Measurements from ENCODE around the gene NTM.

The NTM gene

GRCh38 chr11:132296946-132297610 lies 926.7 kb downstream of the NTM start:
- Histone ChIP-seq H3K4me3 (ENCODE audit: low read depth in 1 of 2, low read length in 2 of 2) (no peak overlapping the region), H3K27ac (ENCODE audit: low read depth, low read length) (no peak overlapping the region), H3K27me3 (ENCODE audit: control insufficient read depth in 1 of 2, insufficient read depth in 2 of 2, low read length in 2 of 2) (no peaks in the 10 kb centered on the region), H3K9ac (ENCODE audit: low read length) (no peak overlapping the region), H3K4me1 (ENCODE audit: insufficient read depth, low read length) (no peaks in the 10 kb centered on the region), H3K9me3 (ENCODE audit: low read length) (no peaks in the 10 kb centered on the region), H3K36me3 (ENCODE audit: insufficient read depth, low read length) (no peaks in the 10 kb centered on the region)

GRCh38 chr11:132298357-132298756 lies 927.9 kb downstream of the NTM start:
- no peaks in the 10 kb centered on the region for H3K36me3 ChIP-seq (ENCODE audit: insufficient read depth, low read length)

DNA sequence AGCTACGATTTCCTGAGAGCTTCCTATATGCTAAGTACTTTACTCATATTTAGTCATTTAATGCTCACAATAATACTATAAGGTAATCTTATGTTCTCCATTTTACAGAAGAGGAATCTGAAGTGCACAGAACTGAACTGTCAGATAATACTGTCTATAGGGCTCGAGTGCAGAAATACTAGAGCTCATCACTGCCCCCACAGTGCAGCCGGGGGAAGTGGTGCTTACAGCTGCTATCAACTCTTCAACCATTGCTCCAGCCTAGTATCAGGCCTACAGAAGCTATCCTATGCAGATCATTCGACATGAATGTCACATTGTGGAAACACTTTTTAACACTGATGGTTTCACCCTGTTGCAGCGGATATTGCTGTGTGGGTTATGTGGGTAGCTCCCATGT lies 929.9 kb downstream of the NTM start:
- no peaks in the 10 kb centered on the region for H3K4me1 ChIP-seq (ENCODE audit: insufficient read depth, low read length)
- no peaks in the 10 kb centered on the region for H3K36me3 ChIP-seq (ENCODE audit: insufficient read depth, low read length)

More at GRCh38 chr11:132298357-132298756, 927.9 kb downstream of the NTM start:
- H3K4me1 ChIP-seq (ENCODE audit: insufficient read depth, low read length), result no peaks in the 10 kb centered on the region
- H3K9ac ChIP-seq (ENCODE audit: low read length), result no peak overlapping the region
- no peak overlapping the region for H3K27ac ChIP-seq (ENCODE audit: low read depth, low read length)
- H3K27me3 ChIP-seq (ENCODE audit: control insufficient read depth in 1 of 2, insufficient read depth in 2 of 2, low read length in 2 of 2), result no peaks in the 10 kb centered on the region
- H3K4me3 ChIP-seq (ENCODE audit: low read depth in 1 of 2, low read length in 2 of 2), result no peak overlapping the region
- H3K9me3 ChIP-seq (ENCODE audit: low read length), result no peaks in the 10 kb centered on the region

GRCh38 chr11:132301465-132301864 lies 931.0 kb downstream of the NTM start:
- no peak overlapping the region for H3K9ac ChIP-seq (ENCODE audit: low read length)
- H3K36me3 ChIP-seq (ENCODE audit: insufficient read depth, low read length), result no peaks in the 10 kb centered on the region
- no peak overlapping the region for H3K27ac ChIP-seq (ENCODE audit: low read depth, low read length)
- H3K27me3 ChIP-seq (ENCODE audit: control insufficient read depth in 1 of 2, insufficient read depth in 2 of 2, low read length in 2 of 2), result no peaks in the 10 kb centered on the region
- no peaks in the 10 kb centered on the region for H3K4me1 ChIP-seq (ENCODE audit: insufficient read depth, low read length)
- H3K4me3 ChIP-seq (ENCODE audit: low read depth in 1 of 2, low read length in 2 of 2), result no peak overlapping the region
- H3K9me3 ChIP-seq (ENCODE audit: low read length), result no peaks in the 10 kb centered on the region

More for the DNA sequence above, 929.9 kb downstream of the NTM start:
- H3K27me3 ChIP-seq (ENCODE audit: control insufficient read depth in 1 of 2, insufficient read depth in 2 of 2, low read length in 2 of 2), result no peaks in the 10 kb centered on the region
- no peak overlapping the region for H3K27ac ChIP-seq (ENCODE audit: low read depth, low read length)
- H3K9me3 ChIP-seq (ENCODE audit: low read length), result no peaks in the 10 kb centered on the region
- no peak overlapping the region for H3K4me3 ChIP-seq (ENCODE audit: low read depth in 1 of 2, low read length in 2 of 2)
- H3K9ac ChIP-seq (ENCODE audit: low read length), result no peak overlapping the region

DNA sequence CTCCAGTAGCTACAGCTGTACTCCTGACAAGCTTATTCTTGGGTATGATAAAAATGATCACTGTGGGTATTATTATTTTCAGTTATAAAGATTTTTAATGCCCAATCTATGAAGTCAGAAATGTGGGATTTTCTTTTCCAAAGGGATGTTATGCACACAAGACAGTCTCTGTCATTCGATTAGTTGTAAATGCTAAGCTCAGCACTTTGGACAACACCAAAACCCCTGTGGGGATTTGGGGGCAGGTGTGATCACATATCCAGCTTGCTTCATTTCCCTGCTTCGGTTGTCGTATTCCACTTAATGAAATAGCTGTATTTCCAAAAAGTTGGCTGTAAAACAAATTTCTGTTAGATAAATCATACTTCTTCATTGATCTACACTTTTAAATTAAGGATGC lies 931.5 kb downstream of the NTM start:
- Histone ChIP-seq H3K27ac (ENCODE audit: low read depth, low read length) (no peak overlapping the region), H3K4me1 (ENCODE audit: insufficient read depth, low read length) (no peaks in the 10 kb centered on the region), H3K9me3 (ENCODE audit: low read length) (no peaks in the 10 kb centered on the region), H3K36me3 (ENCODE audit: insufficient read depth, low read length) (no peaks in the 10 kb centered on the region), H3K4me3 (ENCODE audit: low read depth in 1 of 2, low read length in 2 of 2) (no peak overlapping the region), H3K27me3 (ENCODE audit: control insufficient read depth in 1 of 2, insufficient read depth in 2 of 2, low read length in 2 of 2) (no peaks in the 10 kb centered on the region), H3K9ac (ENCODE audit: low read length) (no peak overlapping the region)

DNA sequence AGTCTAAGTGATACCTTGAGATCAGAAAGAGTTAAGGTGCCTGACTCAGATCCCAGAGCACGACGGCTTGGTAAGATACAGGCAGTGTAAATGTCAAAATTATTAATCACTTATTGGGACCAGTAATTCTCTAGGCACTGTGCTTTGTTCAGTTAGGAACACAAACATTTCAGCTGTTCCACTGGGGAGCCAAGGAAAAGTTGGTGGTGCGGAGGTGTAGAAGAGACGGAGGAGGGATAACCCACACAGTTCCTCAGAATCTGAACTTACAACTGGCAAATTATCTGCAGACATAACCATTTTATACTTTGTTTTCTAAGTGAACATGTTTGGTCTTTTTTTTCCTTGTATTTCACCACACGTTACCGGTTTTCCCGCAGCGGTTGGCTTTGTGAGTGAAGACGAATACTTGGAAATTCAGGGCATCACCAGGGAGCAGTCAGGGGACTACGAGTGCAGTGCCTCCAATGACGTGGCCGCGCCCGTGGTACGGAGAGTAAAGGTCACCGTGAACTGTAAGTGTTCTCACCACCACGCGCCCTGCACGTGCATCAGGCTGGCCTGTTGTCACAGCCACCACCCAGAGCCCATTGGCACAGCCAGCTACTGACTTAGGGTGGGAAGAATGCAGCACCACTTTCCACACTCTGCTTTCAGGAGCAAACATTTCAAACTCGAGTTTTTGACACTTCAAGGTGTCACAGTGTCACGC lies 937.0 kb downstream of the NTM start:
- Histone ChIP-seq H3K4me3 (ENCODE audit: low read depth in 1 of 2, low read length in 2 of 2) (no peak overlapping the region), H3K4me1 (ENCODE audit: insufficient read depth, low read length) (no peaks in the 10 kb centered on the region), H3K27me3 (ENCODE audit: control insufficient read depth in 1 of 2, insufficient read depth in 2 of 2, low read length in 2 of 2) (no peaks in the 10 kb centered on the region), H3K36me3 (ENCODE audit: insufficient read depth, low read length) (no peaks in the 10 kb centered on the region), H3K9me3 (ENCODE audit: low read length) (no peaks in the 10 kb centered on the region), H3K9ac (ENCODE audit: low read length) (no peak overlapping the region), H3K27ac (ENCODE audit: low read depth, low read length) (no peak overlapping the region)

GRCh38 chr11:132310390-132311375 lies 940.3 kb downstream of the NTM start:
- H3K9ac ChIP-seq (ENCODE audit: low read length), result no peak overlapping the region
- H3K4me3 ChIP-seq (ENCODE audit: low read depth in 1 of 2, low read length in 2 of 2), result no peak overlapping the region
- H3K27me3 ChIP-seq (ENCODE audit: control insufficient read depth in 1 of 2, insufficient read depth in 2 of 2, low read length in 2 of 2), result no peaks in the 10 kb centered on the region
- H3K36me3 ChIP-seq (ENCODE audit: insufficient read depth, low read length), result no peaks in the 10 kb centered on the region
- H3K4me1 ChIP-seq (ENCODE audit: insufficient read depth, low read length), result no peaks in the 10 kb centered on the region
- H3K9me3 ChIP-seq (ENCODE audit: low read length), result no peaks in the 10 kb centered on the region
- no peak overlapping the region for H3K27ac ChIP-seq (ENCODE audit: low read depth, low read length)

- H3K9ac ChIP-seq (ENCODE audit: low read length), result no peak overlapping the region
- no peaks in the 10 kb centered on the region for H3K9me3 ChIP-seq (ENCODE audit: low read length)
- H3K27me3 ChIP-seq (ENCODE audit: control insufficient read depth in 1 of 2, insufficient read depth in 2 of 2, low read length in 2 of 2), result no peaks in the 10 kb centered on the region
- no peaks in the 10 kb centered on the region for H3K4me1 ChIP-seq (ENCODE audit: insufficient read depth, low read length)
- no peak overlapping the region for H3K27ac ChIP-seq (ENCODE audit: low read depth, low read length)
- no peak overlapping the region for H3K4me3 ChIP-seq (ENCODE audit: low read depth in 1 of 2, low read length in 2 of 2)
- no peaks in the 10 kb centered on the region for H3K36me3 ChIP-seq (ENCODE audit: insufficient read depth, low read length)
Measured at GRCh38 chr11:132311703-132312102, 941.3 kb downstream of the NTM start.

- Histone ChIP-seq H3K27me3 (ENCODE audit: control insufficient read depth in 1 of 2, insufficient read depth in 2 of 2, low read length in 2 of 2) (no peaks in the 10 kb centered on the region), H3K9me3 (ENCODE audit: low read length) (no peaks in the 10 kb centered on the region), H3K36me3 (ENCODE audit: insufficient read depth, low read length) (no peaks in the 10 kb centered on the region), H3K4me3 (ENCODE audit: low read depth in 1 of 2, low read length in 2 of 2) (no peak overlapping the region), H3K27ac (ENCODE audit: low read depth, low read length) (no peak overlapping the region), H3K9ac (ENCODE audit: low read length) (no peak overlapping the region), H3K4me1 (ENCODE audit: insufficient read depth, low read length) (no peaks in the 10 kb centered on the region)
Measured at GRCh38 chr11:132312161-132312560, 941.7 kb downstream of the NTM start.

DNA sequence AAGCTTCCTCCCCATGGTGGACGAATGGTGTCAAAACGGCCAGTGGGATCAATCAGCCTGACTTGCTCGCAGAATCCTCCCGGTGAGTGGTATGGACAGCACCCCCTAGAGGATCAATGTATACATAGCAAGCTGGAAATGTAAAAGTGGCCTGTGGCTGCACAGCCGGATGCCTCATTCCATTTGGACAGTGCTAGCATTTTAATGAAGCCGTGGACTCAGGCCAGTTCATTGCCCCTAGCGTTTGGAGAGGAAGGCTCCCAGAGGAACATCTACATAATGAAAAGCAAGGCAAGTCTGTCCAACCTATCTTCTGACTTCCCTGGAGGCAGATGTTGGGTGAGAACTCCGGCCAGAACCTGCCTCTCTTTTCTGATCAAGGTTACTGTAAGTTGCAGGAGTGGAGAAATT lies 942.3 kb downstream of the NTM start:
- no peak overlapping the region for H3K27ac ChIP-seq (ENCODE audit: low read depth, low read length)
- H3K4me1 ChIP-seq (ENCODE audit: insufficient read depth, low read length), result no peaks in the 10 kb centered on the region
- H3K9ac ChIP-seq (ENCODE audit: low read length), result no peak overlapping the region
- no peaks in the 10 kb centered on the region for H3K36me3 ChIP-seq (ENCODE audit: insufficient read depth, low read length)
- no peaks in the 10 kb centered on the region for H3K27me3 ChIP-seq (ENCODE audit: control insufficient read depth in 1 of 2, insufficient read depth in 2 of 2, low read length in 2 of 2)
- no peak overlapping the region for H3K4me3 ChIP-seq (ENCODE audit: low read depth in 1 of 2, low read length in 2 of 2)
- no peaks in the 10 kb centered on the region for H3K9me3 ChIP-seq (ENCODE audit: low read length)

DNA sequence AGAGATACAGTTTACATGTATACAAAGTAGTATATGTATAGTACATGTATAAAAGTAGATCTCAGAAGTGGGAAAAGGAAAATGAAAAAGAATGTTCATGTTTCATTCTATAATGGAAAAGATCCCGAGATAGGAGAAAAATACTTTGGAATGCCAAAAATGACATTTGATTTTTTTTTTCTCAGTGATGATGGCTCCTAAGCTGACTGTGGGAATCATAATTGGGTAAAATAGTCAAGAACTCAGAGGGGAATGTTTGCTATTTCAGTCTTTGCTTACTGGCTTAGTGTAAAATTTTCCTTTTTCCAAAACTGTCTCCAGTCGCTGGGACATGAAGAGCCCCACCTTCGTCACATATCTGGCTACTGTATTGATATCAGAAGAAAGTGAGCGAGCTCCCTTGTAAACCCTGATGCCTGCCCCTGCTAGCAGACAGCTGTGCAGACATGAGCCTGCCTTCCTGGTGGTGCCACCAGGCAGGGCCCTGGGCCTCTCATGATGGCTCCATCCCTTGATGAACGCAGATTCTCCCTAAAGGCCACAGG lies 944.6 kb downstream of the NTM start:
- Histone ChIP-seq H3K36me3 (ENCODE audit: insufficient read depth, low read length) (no peaks in the 10 kb centered on the region), H3K4me1 (ENCODE audit: insufficient read depth, low read length) (no peaks in the 10 kb centered on the region), H3K4me3 (ENCODE audit: low read depth in 1 of 2, low read length in 2 of 2) (no peak overlapping the region)

More for the DNA sequence above, 944.6 kb downstream of the NTM start:
- Histone ChIP-seq H3K27ac (ENCODE audit: low read depth, low read length) (no peak overlapping the region), H3K27me3 (ENCODE audit: control insufficient read depth in 1 of 2, insufficient read depth in 2 of 2, low read length in 2 of 2) (no peaks in the 10 kb centered on the region), H3K9ac (ENCODE audit: low read length) (no peak overlapping the region), H3K9me3 (ENCODE audit: low read length) (no peaks in the 10 kb centered on the region)
